ENCODE data around the gene TXN.

The TXN gene

GRCh38 chr9:110256380-110257096, at the start of gene TXN:
Gene TXN (minus strand): TSS chr9:110256507. CDS start chr9:110256435, 72 bp downstream.
- DNase-seq (ENCODE audit: low read depth), result peak; percentile 82

- DNase-seq (ENCODE audit: low read depth), result peak; percentile 72
Measured at GRCh38 chr9:110303133-110303532, 46.8 kb upstream of the TXN start.

DNA sequence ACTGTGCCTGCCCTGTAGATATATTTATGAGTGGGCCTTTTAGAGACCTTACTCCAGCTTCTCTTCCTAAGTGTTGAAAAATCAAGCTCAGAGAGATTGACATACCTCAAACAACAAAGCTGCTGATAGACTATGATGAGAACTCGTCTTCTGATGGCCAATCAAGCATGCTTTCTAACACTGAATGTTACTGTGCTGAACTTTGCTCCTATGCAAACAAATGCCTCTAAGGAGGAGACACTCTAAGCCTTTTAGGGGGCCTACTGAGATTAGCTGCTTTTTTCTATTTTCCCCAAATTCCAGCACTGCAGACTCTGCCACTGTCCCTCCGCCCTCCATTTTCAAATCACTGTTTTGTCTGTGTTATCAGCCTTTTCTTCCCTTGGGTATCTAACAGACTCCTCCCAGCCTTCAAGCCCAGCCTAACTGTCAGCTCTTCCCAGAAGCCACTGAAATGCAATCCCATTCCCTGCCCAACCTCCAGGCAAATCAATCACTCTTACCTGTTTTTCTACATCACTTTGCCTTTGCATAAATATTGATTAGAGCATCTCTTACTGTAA, 41.8 kb upstream of the TXN start:
- no peak for DNase-seq (ENCODE audit: low read depth)

DNA sequence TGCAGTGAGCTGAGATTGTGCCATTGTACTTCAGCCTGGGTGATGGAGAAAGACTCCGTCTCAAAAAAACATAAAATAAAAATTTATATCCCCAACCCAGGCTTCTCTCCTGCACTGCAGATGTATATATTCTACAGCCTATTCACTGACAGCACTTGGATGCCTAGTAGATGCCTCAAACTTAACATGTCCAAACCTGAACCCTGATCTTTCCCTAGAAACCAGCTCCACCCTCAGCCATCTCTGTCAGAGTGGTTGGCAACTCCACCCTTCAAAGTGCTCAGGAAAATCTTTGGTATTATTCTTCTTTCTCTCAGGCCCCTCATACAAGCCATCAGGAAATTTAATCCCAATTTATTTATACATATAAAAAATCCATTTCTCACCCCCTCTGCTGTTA, 36.9 kb upstream of the TXN start:
- DNase-seq (ENCODE audit: low read depth), result no peak

DNA sequence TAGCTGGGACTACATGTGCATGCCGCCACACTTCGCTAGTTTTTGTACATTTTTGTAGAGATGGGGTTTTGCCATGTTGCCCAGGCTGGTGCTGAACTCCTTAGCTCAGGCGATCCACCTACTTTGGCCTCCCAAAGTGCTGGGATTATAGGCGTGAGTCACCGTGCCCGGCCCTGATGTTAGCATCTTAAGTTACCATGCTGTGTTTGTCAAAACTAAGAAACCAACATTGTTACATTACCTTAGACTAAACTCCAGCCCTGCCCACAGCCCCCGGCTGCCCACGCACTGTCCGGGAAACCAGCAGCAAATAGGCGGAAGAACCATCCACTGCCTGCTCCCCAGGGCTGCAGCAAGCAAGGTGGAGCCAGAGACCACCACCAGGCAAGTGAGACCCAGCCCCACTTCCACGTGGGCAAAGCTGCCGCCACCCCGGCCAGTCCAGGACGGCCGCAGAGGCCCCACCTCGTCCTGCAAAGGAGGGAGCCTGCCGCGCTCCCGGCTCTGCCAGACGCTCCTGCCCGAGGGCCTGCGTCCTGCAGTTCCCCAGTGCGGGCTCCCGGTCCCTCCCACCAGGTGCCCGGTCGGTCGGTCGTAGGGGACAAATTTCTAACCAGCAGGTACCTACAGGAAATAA, 35.7 kb upstream of the TXN start:
- DNase-seq (ENCODE audit: low read depth), result no peak

- no peak for DNase-seq (ENCODE audit: low read depth)
Measured at GRCh38 chr9:110290001-110290400, 33.7 kb upstream of the TXN start.

GRCh38 chr9:110288503-110288902, 32.2 kb upstream of the TXN start:
- no peak for DNase-seq (ENCODE audit: low read depth)

- DNase-seq (ENCODE audit: low read depth), result no peak
Measured at GRCh38 chr9:110287289-110287680, 31.0 kb upstream of the TXN start.

DNA sequence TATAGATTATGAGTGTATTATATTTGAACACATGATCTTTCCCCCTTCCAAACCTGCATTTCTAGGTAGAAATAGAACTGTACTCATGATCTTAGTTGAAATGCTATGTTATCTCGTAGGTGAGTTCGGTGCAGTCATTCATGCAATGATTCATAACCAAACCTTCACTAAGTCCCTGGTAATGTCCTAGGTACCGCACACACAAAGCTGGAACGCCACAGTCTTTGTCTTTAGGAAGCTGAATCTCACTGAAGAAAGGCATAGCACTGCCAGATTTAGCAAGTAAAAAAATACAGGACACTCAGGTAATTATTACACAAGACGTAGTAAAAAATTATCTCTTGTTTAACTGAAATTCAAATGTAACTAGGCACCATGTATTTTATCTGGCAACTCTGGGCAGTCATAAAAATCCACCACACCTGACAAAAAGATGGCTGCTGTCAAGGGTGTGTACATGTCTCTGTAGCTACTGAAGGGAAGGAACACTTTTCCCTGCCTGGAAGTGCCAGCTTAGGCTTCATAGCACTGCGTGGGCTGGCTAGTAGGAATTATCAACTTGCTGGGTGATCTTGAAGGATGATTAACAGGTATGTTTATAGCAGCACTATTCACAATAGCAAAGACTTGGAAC, 28.0 kb upstream of the TXN start:
- no peak for DNase-seq (ENCODE audit: low read depth)

- no peak for DNase-seq (ENCODE audit: low read depth)
Measured at GRCh38 chr9:110283751-110284150, 27.4 kb upstream of the TXN start.

DNA sequence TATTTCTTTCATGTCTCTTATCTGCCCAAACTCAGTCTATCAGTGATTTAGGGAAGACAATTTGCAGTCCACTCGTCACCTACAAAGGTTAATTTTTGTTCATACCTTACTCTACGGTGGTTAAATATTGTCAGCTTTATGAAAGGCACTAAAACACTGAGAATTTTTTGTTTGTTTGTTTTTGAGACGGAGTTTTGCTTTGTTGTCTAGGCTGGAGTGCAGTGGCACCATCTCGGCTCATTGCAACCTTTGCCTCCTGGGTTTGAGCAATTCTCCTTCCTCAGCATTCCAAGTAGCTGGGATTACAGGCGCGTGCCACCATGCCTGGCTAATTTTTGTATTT, 26.4 kb upstream of the TXN start:
- DNase-seq (ENCODE audit: low read depth), result no peak

DNA sequence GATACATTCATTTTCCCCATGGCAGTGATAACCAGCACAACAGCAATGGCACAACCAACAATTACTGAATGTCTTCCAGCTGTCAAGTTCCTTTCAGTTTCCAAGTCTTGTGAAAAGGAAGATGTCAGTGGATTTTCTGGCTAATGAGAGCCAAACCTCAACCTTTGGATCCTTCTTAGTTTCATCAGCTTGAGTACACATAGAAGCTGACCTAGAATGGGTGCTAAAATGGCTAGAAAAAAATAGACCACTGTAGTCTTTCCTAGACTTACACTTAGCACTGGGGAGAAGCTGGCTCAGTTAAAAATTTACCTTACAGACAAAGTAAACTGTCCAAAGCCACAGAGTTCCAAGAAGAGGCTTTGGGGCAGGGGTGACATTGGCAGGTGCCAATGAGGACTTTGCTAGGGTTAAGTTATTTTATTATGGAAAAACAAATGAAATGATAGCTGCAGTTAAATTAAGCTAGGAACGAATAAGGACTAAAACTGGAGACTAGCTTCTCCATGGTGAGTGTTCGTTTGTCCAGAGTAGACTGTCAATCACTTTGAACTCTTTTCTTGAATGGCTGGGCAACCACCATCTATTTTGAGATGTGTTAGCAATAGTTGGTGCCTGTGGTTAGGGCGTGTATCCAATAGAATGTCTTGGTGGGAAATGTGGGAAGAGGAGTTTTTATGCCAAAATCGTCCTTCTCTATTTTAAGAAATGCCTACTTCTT, 25.9 kb upstream of the TXN start:
- DNase-seq (ENCODE audit: low read depth), result no peak

DNA sequence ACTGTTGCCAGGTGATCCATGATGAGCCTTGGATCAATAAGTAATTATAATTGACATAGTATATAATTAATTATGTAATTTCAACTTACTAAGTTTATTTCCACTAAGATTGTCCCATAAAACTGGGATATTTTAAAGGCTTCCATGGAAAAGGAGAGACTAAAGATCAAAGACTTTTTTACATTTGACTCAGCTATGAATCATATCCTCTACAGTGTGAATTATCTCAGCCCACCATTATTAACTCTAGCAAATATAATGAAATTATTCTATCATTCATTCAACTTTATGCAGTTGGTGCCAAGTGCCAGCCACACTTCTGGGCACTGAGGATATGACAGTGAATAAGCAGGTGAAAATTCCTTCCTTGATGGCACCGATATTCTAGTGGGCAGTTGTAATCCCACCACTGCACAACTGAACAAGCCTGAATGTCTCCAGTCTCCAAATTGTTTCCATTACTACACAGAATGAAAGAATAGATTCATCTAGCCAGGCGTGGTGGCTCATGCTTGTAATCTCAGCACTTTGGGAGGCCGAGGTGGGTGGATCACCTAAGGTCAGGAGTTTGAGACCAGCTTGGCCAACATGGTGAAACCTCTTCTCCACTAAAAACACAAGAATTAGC, 21.9 kb upstream of the TXN start:
- no peak for DNase-seq (ENCODE audit: low read depth)

DNA sequence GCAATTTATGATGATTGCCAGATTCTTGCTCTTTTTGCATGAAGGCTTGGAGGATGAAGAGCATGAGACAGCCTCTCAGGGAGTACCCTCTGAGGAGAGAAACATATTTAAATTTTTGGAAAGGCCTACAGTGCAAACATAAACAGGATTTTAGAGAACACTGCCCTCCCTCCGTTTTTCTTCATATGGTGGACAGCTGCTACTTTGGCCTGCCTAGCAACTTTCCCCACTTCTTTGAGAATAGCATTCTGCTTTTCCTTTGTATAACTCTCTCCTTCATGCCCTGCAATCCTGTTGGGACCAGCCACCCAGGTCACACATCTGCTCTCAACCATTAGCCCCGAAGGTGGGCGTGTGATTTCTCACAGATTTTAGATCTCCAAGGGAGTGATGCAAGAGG, 20.5 kb upstream of the TXN start:
- DNase-seq (ENCODE audit: low read depth), result no peak

GRCh38 chr9:110270211-110270995, 14.1 kb upstream of the TXN start:
- DNase-seq (ENCODE audit: low read depth), result no peak

- DNase-seq (ENCODE audit: low read depth), result no peak
Measured at GRCh38 chr9:110266795-110267194, 10.5 kb upstream of the TXN start.

- DNase-seq (ENCODE audit: low read depth), result no peak
Measured at GRCh38 chr9:110261632-110262031, 5.3 kb upstream of the TXN start.

- DNase-seq (ENCODE audit: low read depth), result no peak
Measured at GRCh38 chr9:110260911-110261310, 4.6 kb upstream of the TXN start.

DNA sequence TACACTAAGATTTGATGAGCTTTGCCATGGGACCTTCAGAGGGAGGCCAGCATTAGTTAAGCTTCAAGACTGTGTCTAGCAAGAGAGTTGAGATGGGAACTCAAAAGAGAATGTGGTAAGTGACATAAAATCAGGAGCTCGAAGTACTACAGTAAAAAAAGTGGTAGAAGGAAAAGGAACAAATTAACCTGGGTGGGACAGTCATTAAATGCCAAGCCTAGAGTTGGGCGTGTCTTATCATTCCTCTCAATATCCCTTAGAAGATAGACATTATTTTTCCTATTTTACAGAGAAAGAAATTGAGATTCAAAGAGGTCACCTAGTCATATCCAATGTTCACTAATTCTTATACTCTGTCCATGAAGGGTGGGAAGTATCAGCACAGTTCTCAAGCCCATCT, 3.3 kb upstream of the TXN start:
- DNase-seq (ENCODE audit: low read depth), result no peak

DNA sequence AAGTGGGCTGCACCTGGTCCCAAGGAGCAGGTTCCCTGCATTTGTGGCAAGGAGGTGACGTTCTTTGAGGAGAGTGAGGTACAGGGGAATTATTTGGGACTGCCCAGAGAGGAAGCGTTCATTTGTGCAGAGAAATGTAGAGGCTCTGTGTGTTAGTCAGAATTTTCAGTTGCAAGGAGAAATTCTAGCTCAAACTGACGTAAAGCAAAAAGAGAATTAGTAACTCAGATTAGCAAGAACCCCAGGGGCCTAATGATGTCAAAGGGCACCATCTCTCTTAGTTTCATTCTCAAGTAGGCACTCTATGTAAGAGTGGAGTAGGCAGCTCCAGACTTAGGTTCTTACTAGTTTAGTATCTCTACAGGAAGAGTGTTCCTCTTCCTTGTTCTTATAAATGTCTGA, 2.4 kb upstream of the TXN start:
- DNase-seq (ENCODE audit: low read depth), result no peak

- DNase-seq (ENCODE audit: low read depth), result no peak
Measured at GRCh38 chr9:110257956-110258355, 1.6 kb upstream of the TXN start.
